Measurements from ENCODE around the gene DFFB.
A peak's percentile ranks its signal among the peaks of the same experiment; 100 is the strongest.

DFFB gene

DNA sequence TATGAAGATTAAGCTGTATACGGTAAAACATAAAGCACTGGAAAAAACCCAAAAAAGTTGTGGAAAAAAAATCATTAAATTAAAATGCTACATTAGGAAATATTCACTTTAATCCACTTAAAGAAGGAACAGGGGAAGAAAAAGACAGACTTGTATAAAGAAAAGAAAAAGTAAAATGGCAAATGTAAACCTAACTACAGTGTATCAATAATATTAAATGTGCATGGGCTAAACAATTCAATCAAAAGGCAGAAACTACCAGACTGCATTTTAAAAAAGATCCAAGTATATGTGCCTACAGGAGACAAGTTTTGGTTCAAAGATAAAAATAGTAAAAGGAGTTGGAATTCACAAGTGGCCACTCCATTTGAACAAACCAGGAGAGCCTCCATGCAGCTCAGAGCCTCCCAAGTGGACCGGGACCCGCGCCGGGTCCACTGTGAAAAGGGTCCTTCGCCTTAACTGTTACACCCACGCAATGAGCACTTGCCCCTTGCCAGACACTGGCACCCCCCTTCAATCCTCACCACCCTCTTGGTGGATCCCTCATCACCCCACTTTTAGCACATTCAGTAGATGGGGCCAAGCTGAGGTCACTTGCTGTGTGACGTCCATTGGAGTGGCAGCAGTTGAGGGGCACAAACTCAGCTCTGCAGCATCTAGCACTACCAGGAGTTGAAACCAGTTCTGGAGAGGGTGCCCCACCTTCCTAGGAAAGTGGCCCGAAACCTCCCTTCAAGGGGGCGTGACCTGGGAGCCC, 41.9 kb downstream of the DFFB start:
- no peak for DNase-seq

DNA sequence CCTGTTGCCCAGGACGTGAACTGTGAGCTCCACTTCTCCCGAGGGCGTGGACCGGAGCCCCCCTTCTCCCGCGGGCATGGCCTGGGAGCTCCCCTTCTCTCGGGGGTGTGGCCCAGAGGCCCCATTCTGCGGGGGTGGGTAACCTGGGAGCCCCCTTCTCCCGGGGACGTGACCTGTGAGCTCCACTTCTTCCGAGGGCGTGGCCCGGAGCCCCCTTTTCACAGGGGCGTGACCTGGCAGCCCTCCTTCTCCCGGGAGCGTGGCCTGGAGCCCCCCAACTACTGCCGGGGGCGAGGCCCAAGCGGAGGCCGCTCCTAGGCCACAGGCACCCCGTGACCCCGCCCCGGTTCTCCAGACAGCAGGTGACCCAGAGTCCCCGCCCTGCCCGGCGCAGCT, 42.5 kb downstream of the DFFB start:
- DNase-seq: no peak

DNA sequence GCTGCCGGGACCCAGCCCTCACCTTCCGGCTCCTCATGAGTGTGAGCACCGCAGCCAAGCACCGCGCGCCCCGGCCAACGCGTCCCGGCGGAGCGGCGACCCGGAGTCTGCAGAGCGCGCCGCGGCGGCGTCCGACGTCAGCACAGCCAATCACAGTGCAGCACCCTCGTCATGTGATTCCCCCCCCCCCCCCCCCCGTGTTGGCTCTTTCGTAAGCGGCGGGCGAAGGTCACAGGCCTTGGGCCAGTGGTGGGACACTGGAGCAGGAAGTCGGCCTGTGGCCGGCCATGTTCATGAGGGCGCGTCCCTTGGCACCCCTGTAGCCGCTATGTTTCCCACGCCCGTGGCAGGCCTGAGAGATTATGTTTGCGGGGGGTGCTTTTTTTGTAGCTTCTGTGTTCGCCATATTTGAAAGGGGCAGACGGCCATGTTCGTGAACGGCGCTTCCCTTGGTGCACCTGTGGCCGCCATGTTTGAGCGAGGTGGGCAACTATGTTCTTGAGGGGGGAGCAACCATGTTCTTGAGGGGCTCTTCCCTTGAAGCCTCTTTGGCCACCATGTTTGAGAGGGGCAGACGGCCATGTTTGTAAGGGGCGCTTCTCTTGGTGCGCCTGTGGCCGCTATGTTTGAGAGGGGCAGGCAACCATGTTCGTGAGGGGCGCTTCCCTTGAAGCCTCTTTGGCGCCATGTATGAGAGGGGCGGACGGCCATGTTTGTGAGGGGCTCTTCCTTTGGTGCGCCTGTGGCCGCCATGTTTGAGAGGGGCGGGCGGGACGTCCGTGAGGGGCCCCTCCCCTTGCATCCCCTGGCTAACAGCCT, 43.1 kb downstream of the DFFB start, which contains the start of gene C1orf174:
Gene C1orf174 (minus strand): TSS at position 123 of the 819 bp plus-strand sequence. CDS start 86 bp downstream, at position 37.
- peak; percentile 96 for DNase-seq

DNA sequence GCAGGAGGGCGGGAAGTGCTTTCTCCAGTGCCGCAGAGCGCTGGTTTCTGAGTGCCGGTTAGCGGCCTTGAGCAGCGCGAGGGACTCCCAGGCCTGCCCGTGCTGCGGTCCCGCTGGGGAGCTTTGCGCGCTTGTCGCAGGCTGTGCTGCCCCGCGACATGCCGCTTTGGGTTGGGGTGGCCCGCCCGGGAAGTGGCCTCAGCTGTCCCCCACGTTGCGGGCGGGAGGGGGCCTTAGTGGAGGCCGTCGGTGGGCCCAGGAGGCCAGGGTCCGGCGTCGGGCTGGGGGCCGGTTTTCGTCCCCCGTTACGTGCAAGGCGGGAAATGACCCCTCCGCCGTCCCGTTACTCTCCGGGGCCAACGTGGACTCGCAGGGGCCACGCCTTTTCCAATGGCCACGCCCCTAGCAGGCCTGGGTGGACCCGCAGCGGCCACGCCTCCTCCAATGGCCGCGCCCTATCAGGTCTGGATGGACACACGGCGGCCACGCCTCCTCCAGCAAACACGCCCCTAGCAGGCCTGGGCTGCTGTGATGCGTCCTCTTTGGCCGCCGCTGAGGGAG, 43.8 kb downstream of the DFFB start:
- DNase-seq: peak; percentile 72

DNA sequence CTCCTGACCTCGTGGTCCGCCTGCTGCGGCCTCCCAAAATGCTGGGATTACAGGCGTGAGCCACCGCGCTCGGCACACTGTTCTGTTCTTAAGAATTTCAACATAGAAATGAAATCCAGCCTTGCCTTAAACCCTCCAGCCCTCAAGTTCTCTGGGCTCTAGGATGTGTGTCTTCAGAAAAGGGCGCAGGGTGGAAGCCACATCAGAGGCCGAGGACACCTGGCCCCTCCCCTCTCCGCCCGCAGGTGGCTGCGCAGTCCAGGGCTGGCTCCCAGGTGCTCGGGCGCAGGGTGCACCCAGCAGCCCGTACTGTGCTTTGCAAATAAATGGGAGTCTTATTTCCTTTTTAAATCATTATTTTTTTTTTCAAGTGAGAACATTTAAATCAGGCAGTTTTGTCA, 44.8 kb downstream of the DFFB start:
- no peak for DNase-seq

DNA sequence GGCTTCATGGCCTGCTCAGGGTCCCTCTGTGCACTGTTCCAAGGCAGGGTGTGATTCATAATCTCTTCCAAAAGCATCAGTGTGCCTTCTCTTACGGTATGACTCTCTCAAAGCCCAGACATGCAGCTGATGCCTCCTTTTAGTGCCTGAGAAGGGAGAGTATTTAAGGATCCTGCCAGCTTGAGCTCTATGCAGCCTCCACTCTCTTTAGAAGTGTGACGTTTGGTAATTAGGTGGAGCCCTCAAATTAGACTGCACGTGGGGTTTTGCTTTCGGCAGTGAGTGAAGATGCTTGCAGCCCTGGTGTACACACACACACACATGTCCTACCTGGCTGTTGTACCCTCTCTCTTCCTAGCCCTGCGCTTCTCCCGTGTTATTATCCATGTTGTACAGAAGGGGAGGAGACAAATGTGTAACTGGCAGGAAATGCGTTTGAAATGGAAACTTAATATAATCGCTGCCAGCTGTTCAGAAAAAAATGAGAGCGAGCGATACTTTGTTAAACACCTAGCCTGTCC, 45.4 kb downstream of the DFFB start:
- DNase-seq: no peak

DNA sequence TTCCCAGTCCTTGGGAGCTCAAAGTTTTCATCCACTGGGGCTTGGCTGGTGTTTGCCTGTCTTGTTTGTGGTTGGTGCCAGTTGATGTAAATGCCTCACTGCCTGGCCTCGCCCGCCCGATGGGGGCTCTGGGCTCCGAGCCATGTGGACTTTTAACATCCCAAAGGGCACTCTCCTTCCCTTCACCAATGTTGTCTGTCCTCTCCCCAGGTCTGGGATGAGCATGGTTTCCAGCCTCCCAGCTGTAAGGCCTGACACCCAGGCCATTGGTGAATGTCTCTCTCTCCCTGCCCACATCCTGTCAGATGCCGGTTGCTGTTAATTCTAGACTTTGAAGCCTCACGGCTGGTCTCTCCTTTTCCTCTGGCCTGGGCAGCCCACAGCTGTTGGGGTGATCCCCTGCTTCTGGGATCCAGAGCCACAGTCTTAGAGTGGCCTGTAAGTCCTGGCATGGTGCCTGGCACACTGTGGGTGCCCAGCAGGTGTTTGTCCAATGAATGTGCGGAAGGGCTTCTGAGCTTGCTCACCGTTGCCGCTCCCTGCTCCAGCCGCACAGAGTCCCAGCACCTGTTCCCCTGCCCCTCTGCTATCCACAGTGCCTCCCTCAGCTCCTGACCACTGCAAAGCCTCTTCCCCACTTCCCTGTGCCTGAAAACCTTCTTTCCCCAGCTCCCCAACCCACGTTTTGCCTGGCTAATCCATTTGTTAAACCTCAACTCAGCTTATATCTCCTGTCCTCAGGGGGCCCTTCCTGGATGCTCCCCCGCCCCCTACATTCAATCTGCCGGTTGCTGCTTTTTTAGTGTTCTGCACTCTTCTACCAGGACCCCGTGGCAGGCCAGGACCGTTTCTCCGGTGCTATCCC, 46.1 kb downstream of the DFFB start:
- DNase-seq: peak; percentile 54

DNA sequence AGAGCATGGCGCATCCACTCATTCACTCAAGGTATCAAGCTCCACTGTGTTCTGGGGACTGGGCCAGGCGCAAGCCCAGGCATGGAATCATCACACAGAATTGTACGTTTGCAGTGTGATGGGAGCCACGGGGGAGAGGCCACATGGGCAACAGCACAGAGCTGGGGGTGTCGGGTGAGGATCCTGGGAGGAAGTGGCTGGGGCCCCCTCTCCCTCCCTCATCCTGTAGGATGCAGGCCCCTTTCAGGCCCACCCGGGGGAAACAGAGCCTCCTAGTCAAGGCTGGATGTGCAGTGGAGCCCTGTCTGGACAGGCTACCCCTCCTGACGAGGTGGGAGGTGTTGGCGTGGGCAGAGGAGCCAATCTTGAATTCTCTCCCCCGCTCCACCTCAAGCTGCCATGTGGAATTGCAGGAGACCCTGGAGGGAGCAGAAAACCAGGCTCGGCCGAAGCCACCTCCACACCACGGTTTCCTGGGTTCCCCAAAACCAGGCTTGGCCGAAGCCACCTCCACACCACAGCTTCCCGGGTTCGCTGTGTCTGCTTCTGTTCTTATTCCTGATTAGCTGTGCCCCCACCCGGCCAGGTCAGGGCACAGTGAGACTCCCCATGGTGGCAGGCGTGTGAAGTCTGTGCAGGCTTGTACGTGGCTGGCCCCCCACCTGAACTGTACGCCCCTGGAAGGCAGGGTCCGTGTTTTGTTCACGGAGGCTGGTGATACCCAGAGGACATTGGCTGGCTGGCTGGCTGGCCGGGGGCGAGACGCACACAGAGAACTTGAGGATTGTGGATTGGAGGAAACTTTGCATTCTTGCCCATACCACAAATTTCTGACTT, 46.9 kb downstream of the DFFB start:
- DNase-seq: no peak

DNA sequence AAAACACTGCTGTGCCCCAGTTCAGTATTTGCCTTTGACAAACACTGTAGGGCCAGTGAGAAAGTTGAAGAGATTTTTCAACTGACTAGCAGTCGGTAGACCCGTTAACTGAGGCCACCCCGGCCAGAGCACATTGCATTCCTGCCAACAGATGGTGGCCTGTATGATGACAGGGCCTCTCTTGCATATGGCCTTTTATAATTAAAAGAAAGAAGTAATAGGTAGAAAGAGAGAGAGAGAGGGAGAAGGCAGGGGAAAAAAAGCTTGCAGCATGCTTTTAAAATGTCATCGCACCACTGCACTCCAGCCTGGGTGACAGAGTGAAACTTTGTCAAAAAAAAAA, 47.5 kb downstream of the DFFB start:
- DNase-seq: no peak

DNA sequence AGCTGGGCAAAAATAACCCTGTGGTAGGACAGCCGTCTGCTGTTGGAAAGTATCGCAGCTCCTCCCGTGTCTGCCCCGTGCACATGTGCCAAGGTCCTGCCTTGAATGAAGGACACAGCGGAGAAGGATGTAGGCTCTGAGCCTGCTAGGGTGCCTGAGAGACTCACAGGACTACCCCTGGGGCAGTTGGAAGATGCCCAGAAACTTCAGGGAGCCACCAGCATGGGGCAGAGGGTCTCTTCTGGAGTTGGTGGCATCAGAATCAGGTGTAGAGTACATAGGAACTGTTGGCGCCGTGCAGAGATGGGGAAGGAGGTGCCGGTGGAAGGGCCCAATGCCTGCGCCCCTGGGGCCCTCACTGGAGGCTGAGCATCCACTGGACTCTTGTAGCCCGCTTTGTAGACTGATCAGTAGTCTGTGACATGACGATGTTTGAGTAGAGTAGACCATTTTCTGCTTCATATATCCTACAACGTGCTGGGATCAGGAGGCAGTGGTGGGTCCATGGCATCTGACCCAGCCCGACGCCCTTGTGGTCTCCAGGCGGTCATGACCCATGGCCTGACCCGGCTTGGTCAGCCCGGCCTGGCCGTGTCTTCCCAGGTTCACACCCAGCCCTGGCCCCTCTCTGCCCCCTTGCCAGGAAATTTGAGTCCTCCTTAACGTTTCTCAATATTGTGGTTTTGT, 48.1 kb downstream of the DFFB start:
- no peak for DNase-seq

DNA sequence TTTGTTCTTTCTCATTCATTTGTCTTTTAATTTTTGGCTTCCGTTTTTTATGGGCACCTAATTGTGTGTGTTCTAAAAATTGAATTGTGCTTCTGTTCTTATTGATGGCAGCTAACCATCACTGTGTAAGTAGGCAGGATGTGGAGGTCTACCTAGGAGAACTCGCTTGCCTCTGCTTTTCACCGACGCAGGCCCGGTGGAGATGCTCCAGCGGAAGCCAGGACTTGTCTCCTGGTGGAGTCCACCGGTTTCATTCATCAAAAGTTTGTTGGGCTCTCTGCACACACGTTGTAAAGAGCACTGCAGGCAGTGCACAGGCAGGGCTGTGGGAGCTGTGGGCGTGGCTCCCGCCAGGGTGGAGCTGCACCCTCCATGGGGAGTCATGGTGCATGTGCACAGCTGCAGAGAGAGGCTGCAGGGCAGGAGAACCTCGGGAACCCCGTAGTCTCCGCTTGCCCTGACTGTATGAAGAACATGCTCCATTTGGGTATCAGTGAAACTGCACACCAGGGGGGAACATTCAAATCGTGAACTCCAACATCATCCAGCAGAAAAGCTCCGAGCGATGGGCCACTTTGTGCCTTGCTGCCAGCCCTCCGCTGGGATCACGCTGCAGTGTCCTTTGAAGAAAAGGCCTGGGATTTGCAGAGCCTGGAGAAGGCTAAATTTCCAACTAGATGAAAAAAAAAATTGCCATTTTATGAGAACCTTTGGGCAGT, 48.8 kb downstream of the DFFB start:
- DNase-seq: no peak

DNA sequence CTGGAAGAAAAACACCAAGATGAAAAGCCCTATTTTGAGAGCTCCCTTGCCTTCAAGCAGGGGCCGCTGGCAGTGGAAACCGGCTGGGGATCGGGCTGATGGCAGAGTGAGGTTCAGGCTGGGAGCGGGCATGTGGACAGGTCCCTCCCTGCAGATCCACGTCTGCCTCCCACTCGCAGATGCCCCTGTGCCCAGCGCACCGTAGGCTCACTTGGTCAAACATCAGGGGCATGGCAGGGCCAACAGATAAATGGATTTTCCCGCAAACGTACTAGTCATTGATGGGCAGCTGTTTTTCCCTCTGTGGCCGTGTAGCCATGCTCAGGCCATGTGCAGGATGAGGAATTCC, 49.4 kb downstream of the DFFB start:
- DNase-seq: no peak

DNA sequence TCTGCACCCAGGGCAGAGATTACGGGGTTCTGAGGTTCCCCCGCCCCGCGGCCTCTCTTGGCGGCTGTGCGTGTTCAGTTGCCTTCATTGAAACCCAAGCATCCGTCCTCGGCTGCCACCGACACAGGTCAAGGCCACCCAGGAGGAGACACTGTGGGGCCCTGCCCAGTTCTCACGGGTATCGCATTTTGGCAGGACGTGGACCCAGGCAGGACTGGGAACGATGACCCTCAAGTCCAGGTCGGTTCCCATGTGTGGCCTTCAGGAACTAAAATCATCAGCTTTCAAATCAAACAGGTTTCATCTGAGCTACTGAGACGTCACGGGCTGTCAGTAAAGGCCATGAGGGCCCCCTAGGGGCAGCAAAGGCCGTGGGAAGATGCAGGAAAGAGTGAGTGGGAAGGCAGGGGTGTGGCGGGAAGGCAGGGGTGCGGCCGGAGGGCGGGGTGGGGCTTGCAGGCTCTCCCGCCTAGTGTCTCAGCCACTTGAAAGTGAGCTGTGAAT, 49.8 kb downstream of the DFFB start:
- DNase-seq: no peak

DNA sequence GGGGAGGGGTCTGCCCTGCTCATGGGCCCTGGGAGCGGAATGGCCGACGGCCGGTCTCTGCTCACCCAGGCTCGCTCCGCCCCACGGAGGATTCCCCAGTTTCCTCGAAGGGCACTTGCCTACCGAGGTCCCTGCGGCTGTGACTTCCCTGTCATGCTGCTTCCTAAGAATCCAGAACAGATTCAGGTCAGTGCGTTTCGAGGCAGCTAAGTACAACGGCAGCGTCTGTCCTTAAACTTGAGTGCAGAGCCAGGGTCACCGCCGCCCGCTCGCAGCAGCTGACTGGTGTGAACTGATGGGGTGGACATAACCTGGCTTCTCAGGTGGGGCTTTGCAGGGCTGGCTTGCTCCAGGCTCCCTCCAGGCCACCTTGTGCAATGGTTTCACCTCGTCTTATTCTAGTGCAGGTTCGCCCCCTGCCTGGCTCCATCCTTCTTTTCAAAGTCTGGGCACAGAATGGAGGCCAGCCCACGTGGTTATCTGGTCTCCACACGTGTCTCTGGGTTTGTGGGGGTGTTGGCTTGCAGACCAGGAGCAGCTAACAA, 50.4 kb downstream of the DFFB start:
- DNase-seq: no peak

DNA sequence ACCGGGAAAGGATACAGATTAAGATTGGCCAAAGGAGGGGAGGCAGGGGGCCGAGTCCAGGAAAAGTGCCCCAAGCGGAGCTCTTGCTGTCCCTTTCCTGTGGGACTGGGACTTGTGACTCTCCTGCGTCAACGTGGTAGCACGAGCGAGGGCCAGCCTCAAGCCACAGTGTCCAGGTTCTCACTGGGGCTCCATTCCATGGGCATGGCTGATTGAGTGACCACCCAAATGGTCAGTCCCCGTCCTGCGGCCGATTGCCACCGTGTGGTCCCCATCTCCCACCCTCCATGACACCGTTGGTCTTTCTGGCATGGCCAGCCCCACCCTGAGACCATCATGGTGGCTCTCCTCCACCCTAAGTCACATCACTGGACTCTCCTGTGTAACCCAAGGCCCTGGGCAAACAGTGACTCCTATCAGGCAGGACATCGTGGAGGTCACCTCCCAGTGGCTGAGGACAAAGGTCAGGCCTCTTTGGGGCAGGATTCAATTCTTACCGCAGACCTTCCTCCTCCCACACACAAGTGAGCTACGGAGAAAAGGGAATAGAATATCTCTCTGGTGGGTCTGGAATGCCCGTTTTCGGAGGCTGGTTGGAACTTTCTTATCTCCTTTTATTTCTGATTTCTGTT, 51.7 kb downstream of the DFFB start:
- DNase-seq: no peak

DNA sequence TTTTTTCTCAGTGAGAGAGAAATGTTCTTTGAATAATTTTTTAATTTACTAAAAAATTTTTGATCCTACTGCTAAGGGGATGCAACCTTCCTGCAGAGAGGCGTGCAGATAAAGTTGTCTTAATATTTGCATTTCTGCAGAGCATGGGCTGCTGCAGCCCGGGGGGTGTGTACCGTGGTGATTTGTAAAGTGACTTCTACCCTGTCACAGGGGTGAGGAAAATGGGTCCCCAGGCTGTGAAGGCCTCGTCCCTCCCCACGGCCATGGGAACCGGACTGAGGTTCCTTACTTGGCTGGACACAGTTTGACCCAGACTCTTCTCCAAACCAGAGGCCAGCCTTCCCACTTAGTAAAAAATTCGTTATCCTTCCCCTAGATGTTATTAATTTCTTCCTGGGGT, 52.3 kb downstream of the DFFB start:
- DNase-seq: peak; percentile 62

DNA sequence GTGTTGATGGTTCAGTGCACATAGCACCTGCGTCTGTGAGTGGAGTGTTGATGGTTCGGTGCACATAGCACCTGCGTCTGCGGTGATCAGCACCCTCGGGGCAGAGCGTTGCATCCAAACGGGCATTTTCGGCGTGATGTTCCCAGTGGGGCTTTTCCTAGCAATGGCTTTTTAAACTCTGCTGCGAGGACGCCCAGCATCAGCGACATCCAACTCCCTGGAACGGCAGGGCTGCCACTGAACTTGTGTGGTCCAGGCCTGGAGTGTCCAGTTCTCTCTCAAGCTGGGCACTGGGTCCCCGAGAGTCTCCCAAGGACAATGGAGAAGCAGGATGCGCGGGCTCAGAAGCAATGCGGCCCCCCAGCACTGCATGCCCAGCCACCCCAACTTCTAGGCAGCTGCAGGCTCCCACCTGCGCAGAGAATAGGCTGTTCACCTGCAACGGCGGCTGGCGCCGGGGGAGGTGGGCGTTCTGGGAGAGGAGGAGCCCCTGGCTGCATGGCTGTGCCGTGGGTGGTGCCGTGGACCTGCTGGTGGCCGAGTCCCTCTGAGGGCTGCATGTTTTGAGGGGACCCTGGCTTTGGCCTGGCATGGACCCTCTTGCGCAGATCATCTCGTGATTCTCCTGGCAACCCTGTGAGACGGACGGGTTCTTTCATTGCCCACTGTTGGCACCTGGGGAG, 52.9 kb downstream of the DFFB start:
- DNase-seq: no peak

DNA sequence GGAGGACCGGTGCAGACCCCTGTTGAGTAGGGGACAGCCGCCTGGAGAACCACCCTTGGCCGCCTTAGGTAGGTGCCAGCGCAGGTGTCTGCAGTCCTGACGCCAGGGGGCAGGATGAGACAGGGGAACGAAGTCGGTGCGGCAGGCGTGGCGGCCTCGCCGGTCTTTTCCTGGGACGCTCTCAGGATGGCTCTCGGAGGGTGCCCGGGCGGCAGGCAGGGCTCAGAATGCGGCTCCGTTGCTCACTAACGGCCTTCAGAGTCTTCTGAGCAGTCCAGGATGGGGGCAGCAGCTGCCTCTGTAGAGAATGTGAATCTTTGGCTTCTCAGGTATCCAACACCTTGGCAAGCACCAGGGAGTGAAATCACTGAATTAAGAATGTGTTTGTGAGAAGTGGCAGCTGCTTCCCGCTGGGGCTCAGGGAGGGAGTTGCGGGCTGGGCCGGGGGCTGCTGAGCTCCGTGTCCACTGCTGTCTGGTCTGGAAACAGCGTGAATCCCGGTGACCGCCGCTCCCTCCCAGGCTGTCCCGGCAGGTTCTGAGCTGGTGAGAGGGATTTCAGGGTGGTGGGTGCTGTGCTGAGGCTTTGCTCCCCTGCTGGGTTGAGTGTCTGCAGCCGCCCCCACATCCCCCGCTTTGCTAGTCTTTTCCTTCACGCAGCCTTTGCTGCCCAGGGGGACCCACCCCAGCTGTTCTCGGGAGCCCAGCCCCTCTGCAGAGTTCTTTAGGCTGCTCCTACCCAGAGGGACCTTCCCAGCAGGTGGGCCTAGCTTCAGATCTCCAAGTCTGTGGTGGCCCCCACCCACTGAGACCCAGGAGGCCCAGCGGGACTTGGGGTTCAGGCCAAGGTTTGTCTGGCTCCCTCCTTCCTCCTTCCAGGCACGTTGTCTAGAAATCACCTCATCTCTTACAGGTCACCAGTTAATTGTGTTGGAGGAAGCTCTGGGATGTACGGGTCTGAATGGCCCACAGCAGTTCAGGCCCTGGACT, 53.9 kb downstream of the DFFB start:
- peak; percentile 70 for DNase-seq
